ENCODE measurements around the gene PALLD. TPM values are rescaled to one million over a fixed set of nuclear protein-coding genes. Genes with fewer than 3 reads are reported as not detected.
A peak's percentile ranks its signal among the peaks of the same experiment; 100 is the strongest.

PALLD gene
- total RNA-seq, 4 donors from 2014 or later: 93.3 to 214 (median 174) TPM

GRCh38 chr4:168655182-168655581 is 158.3 kb downstream of the PALLD start:
- Histone ChIP-seq H3K9me3 (no peaks in the 10 kb centered on the region), H3K4me1 (peaks cover 0 to 4% (median 0%) of the 10 kb centered on the region in 4 donors), H3K36me3 (no peaks in the 10 kb centered on the region), H3K27me3 (no peaks in the 10 kb centered on the region), H3K27ac (peak overlapping the region in 1 of 4 donors; percentile 22), H3K4me3 (no peak overlapping the region)
- no peak for DNase-seq (ENCODE audit: low spot score in 2 of 2)
- WGBS, 2 donors: 49 to 51% methylated on average over 3 of the region's 3 CpGs
- TF ChIP-seq POLR2A (IDR thresholded peaks at IDR 0.05): no peak
- no peak for TF ChIP-seq EP300 (IDR thresholded peaks at IDR 0.05)
- no peak for TF ChIP-seq CTCF (IDR thresholded peaks at IDR 0.05)

GRCh38 chr4:168656055-168656660 is 159.3 kb downstream of the PALLD start:
- no peak for DNase-seq (ENCODE audit: low spot score in 2 of 2)
- Histone ChIP-seq H3K27ac (no peak overlapping the region), H3K4me1 (peaks cover 0 to 4% (median 0%) of the 10 kb centered on the region in 4 donors), H3K36me3 (no peaks in the 10 kb centered on the region), H3K4me3 (no peak overlapping the region), H3K9me3 (no peaks in the 10 kb centered on the region), H3K27me3 (no peaks in the 10 kb centered on the region)
- 78 to 79% methylated on average over 4 of the region's 4 CpGs for WGBS, 2 donors
- TF ChIP-seq CTCF (IDR thresholded peaks at IDR 0.05) (no peak), POLR2A (IDR thresholded peaks at IDR 0.05) (no peak), EP300 (IDR thresholded peaks at IDR 0.05) (no peak)

- no peak for DNase-seq (ENCODE audit: low spot score in 2 of 2)
- Histone ChIP-seq H3K4me1 (peaks cover 0 to 4% (median 0%) of the 10 kb centered on the region in 4 donors), H3K27ac (no peak overlapping the region), H3K36me3 (no peaks in the 10 kb centered on the region), H3K9me3 (no peaks in the 10 kb centered on the region), H3K27me3 (no peaks in the 10 kb centered on the region), H3K4me3 (no peak overlapping the region)
- TF ChIP-seq EP300 (IDR thresholded peaks at IDR 0.05) (no peak), CTCF (IDR thresholded peaks at IDR 0.05) (no peak), POLR2A (IDR thresholded peaks at IDR 0.05) (no peak)
- WGBS, 2 donors: 95 to 96% methylated on average over 3 of the region's 3 CpGs
Measured at GRCh38 chr4:168656946-168657473, 160.2 kb downstream of the PALLD start.

- Histone ChIP-seq H3K4me1 (peaks cover 0 to 4% (median 0%) of the 10 kb centered on the region in 4 donors), H3K9me3 (no peaks in the 10 kb centered on the region), H3K27ac (no peak overlapping the region), H3K36me3 (no peaks in the 10 kb centered on the region), H3K4me3 (no peak overlapping the region), H3K27me3 (no peaks in the 10 kb centered on the region)
- DNase-seq (ENCODE audit: low spot score in 2 of 2): no peak
- TF ChIP-seq EP300 (IDR thresholded peaks at IDR 0.05) (no peak), CTCF (IDR thresholded peaks at IDR 0.05) (no peak), POLR2A (IDR thresholded peaks at IDR 0.05) (no peak)
- 56 to 58% methylated on average over 3 of the region's 3 CpGs for WGBS, 2 donors
Measured at GRCh38 chr4:168658751-168659150, 161.9 kb downstream of the PALLD start.

- Histone ChIP-seq H3K9me3 (no peaks in the 10 kb centered on the region), H3K4me1 (no peaks in the 10 kb centered on the region), H3K36me3 (no peaks in the 10 kb centered on the region), H3K4me3 (no peak overlapping the region), H3K27ac (no peak overlapping the region), H3K27me3 (no peaks in the 10 kb centered on the region)
- no peak for DNase-seq (ENCODE audit: low spot score in 2 of 2)
- TF ChIP-seq POLR2A (IDR thresholded peaks at IDR 0.05): no peak
- WGBS, 2 donors: 69 to 71% methylated on average over 3 of the region's 3 CpGs
Measured at GRCh38 chr4:168659741-168660465, 163.1 kb downstream of the PALLD start.
